Hepatic stellate cell (primary cell): Measurements from ENCODE around the gene RNMT.
"Not testable (repeated sequence)": the region's sequence is repeated elsewhere in the genome, so short reads cannot be mapped to it uniquely, and the experiment has no call there.

Experiments
- DNase-seq: peaks from one replicate; pipeline ENCODE4 v3.0.0; 2011; ENCODE audit warnings: low spot score

RNMT gene

DNA sequence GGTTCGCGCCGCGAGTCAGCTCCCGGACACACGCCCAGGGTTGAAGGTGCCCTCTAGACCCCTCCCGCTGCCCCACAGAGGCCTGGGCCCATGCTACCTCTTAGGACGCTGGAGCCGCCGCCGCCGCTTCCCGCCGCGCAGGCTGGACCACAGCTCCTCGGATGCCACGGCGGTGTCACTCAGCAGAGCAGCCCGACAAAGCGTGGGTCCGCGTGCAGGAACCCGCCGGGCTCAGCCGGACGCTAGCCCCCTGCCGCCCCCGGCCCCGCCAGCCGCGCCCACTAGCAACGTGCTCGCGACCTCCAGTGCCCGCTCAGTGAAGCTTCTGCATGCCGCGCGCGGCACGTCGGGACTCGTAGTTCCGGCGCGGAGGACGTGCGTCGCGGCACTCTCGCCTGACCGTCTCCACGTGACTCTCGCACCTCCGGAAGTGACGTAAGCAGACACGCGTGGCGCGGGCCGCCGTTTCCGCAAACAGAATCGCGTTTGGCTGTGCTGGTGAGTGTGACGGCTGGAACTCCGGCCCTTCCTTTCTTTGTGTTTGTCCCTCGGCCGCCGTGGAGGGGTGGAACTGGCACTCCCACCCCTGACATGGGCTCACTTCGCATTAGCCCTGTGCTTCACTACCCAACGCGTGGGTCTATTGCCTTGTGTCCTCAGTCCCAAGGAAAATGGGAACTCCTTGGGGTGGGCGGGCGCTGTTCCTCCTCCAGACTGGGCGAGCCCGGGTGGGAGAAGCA is at the start of gene RNMT, which contains the start of gene FAM210A:
RNMT (plus strand) TSS at position 442 of the 740 bp plus-strand sequence. CDS start 4,845 bp downstream, outside the sequence.
FAM210A (minus strand) TSS at position 327 of the 740 bp plus-strand sequence. CDS start 44,481 bp downstream, outside the sequence.
- peak; percentile 85 for DNase-seq

DNA sequence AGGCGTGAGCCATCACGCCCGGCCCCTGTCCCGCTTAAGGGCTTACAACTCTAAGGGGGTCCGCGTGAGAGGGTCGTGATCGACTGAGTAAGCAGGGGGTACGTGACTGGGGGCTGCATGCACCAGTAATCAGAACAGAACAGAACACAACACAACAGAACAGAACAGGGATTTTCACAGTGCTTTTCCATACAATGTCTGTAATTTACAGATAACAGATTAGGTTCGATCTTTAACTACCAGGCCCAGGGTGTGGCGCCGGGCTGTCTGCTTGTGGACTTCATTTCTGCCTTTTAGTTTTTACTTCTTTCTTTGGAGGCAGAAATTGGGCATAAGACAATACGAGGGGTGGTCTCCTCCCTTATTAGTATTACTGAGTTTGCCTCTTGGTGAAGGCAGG is 49.1 kb upstream of the RNMT start:
- DNase-seq: not testable (repeated sequence)

DNA sequence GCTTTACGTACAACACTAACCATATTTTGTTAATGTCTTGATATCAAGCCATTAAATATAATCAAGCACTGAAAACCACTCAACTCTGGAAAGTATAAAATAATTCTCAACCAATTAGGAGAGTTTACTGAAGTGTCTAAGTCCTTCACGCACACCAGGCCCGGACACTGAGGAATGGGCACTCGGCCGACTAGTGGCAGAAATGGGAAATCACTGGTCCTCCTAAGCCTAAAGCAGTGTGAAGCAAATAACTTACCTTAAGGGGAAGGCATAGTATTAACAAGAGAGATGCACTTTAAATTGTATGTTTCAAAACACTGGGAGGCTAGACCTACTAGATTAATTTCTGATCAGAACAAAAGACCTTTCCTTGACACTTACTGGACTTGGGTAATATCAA is 45.9 kb upstream of the RNMT start:
- DNase-seq: no peak

DNA sequence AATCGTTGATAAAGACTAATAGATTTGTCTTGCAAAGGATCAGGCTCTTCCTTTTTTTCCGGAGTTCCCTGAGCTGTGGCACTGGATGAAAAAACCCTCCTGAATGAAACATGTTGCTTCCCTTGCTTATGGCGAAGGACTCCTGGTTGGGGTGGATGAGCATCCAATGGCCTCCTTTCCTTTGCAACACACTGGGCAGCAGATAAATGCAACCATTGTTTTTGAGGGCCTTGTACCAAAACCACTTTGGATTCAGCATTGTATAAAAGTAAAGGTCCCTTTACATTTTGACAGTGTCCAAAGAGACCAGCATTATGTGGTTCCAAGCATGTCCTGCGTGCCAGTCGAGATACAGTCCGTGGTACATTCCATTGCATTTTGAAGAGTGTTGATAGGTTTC is 44.8 kb upstream of the RNMT start:
- no peak for DNase-seq

DNA sequence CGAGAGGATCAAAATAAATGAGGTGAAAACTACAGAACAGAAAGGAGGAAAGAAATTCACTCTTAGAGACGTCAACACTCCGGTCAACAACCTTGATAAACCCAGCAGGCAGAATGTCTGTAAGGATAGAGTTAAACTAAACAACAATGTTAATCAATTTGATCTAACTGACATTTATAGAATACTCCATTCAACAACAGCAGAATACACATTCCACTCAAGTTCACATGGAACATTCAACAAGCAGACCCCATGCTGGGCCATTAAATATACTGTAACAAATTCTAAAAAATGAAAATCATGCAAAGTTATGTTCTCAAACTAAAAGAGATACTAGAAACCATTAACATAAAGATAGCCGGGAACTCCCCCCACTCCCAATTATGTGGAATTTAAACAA is 41.9 kb upstream of the RNMT start:
- no peak for DNase-seq

DNA sequence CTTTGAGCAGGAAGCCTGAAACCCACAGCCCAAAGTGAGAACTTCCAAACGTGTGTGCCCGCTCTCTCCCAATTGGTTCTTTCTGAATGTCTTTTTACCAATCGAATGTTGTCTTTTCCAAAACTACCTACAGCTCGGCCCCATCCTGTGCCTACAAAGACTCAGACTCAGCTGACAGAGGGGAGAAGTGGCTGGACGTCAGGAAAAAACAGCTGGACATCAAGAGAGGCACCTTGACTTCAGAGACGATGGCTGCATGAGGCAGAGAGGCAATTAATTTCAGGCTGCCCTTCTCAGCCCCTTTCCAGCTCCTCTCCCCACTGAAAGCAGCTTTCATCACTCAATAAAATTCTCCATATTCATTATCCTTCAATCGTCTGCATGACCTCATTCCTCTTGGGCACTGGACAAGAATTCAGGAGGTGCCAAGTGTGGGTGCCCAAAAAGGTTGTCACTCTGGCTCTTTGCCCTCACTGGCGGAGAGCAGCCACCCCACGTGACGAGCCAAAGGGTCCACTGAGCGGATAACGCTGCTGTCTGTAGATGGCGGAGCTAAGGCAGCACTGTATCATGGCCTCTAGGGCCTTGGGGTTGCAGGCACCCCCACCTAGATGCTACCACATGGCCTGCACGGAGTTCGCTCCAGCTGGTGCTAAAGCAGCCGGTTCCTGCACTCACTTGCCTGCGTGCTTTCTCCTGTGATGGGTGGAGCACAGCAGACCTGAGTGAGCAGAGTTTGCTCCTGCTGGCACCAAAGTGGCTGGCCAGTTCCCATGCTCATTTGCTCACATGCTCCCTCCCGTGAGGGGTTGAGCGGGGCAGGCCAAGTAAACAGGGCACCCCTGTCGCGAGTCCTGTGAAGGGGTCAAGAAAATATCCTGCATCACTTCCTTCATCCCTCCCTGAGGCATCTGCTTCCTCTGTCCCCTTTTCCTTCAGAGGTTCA is 38.0 kb upstream of the RNMT start:
- DNase-seq: no peak

DNA sequence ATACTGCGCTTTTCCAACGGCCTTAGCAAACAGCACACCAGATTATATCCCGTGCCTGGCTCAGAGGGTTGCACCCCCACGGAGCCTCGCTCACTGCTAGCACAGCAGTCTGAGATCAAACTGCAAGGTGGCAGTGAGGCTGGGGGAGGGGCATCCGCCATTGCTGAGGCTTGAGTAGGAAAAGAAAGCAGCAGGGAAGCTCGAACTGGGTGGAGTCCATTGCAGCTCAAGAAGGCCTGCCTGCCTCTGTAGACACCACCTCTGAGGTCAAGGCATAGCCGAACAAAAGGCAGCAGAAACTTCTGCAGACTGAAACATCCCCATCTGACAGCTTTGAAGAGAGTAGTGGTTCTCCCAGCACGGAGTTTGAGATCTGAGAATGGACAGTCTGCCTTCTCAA is 36.4 kb upstream of the RNMT start:
- not testable (repeated sequence) for DNase-seq

DNA sequence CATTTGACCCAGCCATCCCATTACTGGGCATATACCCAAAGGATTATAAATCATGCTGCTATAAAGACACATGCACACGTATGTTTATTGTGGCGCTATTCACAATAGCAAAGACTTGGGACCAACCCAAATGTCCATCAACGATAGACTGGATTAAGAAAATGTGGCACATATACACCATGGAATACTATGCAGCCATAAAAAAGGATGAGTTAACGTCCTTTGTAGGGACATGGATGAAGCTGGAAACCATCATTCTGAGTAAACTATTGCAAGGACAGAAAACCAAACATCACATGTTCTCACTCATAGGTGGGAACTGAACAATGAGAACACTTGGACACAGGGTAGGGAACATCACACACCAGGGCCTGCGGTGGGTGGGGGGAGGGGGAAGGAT is 31.1 kb upstream of the RNMT start:
- not testable (repeated sequence) for DNase-seq

DNA sequence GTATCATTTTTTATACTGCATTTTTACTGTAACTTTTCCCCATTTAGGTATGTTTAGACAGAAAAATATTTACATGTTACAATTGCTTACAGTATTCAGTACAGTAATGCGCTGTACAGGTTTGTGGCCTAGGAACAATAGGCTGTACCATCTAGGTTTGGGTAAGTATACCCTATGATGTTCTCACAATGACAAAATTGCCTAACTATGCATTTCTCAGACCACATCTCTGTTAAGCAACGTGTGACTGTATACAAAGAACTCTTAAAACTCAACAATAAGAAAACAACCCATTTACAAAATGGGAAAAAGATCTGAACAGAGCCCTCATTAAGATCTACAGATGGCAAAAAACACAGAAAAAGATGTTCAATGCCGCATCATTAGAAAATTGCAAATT is 29.5 kb upstream of the RNMT start:
- no peak for DNase-seq

DNA sequence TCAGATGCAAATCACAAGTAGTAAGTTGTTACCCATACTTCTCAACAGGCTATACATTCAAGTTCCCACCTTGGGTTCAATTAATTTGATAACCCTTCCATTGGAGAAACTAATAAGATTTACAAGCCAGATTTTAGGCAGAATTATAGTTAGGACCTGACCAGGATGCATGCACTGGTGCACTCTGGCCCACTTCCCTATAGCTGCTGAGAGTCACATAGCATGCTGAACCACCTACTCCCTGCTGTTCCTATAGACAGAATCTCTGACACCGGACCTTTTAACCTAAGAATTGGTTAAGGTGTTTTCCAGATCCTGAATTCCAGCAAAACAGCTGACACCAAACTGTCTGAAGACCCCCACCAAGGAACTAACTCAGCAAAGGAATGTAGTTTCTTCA is 26.3 kb upstream of the RNMT start:
- DNase-seq: no peak

DNA sequence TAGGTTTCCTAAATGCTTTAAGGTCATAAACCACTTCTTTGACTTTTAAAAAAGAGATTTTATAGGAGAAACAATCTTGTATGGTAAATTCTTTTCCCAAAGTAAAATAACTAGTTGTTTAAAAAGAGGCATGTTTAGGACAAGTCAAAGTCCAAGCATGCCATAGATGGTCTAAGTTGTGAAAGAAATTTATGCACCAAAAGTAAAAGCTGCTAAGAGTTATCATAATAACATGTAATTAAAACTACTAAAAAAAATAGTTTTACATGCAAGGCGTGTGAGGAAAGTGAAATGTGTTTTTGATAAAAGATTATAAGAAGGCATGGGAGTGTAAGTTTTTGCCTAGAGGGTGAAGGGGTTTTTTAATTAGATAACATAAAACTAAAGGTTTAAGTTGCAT is 22.6 kb upstream of the RNMT start:
- no peak for DNase-seq

DNA sequence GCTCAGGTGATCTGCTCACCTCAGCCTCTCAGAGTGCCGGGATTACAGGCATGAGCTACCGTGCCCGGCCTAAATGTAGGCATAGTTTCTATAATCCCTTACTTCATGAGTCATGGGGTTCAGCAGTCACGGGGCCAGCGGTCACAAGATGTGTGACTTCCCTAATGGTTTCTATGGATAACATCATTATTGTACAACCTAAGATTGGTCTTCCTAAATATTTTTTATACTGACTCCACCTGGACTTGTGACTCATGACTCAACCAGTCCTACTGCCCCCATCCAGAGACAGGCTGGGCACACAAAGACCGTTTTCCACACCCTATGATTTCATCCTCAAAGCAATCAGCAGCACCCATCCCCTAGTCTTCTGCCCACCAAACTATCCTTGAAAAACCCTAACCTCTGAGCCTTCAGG is 16.1 kb upstream of the RNMT start:
- no peak for DNase-seq

DNA sequence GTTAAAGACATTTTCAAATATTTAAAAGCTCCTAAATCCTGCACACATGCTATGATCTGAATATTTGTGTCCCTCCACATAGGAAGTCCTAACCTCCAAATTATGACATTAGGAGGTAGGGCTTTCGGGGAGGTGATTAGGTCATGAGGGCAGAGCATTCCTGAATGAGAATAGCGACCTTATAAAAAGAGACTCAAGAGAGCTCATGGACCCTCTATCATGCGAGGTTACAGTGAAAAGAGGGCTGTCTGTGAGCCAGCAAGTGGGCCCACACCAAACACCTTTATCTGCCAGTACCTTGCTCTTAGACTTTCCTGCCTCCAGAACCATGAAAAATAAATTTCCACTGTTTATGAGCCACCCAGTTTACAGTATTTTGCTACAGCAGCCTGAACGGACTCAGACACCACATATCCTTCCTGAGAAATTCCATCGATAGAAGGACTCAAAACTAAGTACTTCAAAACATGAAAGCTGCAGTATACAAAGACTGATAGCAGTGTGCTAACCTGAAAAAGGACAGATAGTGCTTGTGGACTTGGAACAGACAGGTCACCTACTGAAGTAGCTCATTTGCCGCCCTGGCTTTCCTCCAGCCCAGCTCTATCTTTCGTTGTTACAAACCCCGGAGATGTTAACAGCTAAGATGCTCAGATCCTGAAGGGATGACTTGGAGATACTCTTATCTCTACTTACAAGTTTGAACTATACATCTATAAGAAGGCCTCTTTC is 13.9 kb upstream of the RNMT start:
- no peak for DNase-seq

DNA sequence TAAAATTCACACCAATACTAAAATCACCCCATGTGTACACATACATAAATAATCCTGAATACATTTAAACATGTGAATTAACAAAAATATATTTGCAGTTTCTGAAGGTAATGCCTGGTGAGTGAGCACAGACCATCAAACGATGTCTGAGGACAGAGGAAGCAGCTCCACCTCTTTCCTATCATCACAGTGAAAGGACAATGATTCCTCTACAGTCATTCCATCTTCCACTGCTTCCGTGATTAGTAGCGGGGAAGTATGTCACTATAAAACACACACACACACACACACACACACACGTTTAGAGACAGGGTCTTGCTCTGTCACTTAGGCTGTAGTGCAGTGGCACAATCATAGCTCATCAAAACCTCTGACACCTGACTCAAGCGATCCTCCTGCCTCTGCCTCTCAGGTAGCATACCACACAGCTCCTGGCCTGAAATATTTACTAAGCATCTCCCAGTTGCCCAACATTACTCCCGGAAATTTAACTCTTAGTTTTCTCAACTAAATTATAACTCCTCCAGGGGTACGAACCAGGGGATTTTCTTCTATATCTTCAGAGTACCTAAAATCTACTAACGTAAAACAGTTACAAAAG is 12.9 kb upstream of the RNMT start:
- DNase-seq: no peak

DNA sequence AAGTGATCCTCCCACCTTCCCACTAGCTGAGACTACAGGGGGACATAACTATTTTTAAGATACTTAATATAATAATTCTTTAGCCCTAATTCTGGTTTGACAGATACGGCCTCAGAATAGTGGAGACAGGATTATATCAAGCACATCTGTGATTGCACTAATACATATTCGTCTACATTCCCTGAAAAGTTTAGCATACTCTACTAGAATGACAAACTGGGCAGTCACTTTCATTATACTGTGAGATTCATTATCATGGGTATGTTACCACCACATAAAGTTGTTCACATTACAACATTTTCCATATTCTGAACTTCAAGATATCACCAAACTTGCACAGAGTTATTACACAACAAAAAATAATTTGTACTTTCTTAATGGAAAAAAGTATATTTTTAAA is 11.1 kb upstream of the RNMT start:
- DNase-seq: no peak

DNA sequence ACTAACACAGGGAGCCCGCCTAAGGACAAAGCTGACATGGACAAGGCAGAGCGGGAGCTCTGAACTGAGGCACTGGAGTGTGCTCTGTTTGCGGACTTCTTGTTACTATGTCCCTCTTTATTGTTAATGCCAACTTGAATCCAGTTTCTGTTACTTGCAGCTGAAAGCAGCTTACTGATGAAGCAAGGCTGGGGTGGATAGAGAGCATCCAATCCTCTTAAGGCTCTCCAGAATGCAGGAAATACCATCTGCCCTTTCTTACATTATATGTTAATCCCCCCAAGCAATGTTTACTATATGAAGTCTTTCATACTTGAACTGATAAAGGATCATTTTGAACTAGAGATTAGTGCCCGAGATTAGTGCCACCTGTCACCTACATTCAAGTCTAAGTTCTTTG is 9.6 kb upstream of the RNMT start:
- no peak for DNase-seq

DNA sequence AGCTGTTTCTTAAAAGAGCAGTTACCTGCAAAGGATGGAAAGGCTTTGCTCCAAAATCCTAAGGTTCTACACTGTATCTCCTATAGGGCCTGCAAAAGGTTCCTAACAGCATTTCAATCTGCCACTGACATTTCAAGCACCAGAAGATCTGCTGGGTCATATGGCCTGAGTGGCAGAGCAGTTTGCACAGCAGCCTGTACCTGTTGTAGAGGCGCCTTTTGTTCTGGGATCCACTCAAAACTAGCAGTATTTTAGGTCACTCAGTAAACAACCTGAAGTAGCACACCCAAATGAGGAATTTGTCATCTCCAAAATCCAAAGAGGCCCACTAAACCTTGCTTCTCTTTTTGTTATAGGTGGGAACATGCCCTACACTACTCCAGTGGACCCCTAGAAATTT is 6.3 kb upstream of the RNMT start:
- DNase-seq: no peak

DNA sequence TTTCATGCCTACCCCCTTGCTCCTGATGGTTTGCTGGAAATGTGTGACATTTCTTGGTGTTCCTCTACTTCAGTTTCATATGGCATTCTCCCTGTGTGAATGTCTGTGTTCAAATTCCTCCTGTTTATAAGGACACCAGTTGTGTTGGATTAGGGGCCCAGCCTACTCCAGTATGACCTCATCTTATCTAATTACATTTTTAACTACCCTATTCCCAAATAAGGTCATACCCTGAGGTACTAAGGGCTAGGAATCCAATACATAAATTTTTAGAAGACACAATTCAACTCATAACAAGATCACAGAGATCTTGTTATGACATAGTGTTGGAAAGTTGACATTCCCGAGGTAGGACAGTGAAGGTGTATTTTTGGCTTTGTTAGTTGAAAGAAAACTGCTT is 5.6 kb upstream of the RNMT start:
- DNase-seq: no peak

DNA sequence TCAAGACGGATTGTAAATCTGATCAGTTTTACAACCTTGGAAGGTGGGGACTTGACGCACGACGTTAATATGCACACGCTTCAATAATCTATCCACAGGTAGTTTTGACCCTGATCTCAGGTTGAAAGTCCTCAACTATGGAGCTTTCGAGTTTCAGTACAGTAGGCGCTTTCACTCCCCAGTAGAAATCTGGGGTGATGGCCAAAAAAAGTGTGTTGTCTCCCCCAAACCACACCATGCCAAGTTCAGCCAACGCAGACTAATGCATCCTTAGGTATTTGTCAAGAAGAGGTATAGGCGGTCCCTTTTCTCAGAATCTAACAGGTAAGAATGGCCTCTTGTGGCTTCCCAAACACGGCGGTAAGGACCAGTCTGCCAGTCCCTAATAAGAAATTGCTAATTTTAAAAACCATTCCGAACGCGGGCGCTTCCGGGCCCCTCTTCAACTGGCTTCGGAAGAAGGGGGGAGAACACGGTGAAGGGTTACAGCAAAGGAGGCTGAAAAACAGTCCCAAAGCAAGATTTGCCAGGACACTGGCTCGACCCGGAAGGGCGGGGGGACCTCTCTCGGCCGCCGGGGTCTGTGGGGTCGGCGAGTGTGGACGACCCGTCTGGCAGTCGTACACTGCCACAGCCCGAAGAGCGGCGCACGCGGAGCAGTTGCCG is 774 bp upstream of the RNMT start:
- DNase-seq: peak; percentile 6

DNA sequence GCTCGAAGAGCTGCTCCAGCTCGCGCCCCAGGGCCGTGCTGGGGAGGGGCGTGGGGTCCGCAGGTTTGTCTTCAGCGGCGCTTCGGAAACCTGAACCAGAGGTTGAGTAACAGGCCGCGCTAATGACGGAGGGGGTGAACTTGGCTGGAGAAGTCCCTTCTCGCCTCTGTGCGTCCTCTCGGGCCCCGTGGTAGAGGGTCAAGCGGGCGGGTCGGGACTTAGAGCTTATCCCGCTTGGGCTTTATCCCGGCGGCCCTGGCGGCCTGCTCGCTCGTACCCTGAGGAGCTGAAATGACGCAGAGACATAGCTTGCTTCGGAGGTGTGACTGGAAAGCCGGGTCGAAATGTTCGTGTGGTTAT is 479 bp downstream of the RNMT start:
- DNase-seq: peak; percentile 34

DNA sequence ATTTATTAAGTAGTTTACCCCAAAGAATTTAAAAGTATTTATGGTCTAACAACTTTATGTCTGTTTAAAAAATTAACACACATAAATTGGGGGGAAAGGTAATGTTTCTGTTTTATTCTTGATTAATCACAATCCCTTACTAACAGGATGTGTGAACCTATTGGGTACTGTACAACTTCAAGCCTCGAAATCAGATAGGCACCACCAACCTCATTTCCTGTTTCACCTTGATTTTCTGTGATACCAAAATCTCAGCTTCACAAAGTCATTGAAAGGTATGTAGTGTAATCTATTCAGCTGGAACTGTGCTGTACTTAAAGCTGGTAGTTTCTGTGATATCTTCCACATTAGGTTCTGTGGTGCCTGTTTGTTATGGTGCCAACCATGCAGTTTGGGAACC is 4.0 kb downstream of the RNMT start:
- no peak for DNase-seq

DNA sequence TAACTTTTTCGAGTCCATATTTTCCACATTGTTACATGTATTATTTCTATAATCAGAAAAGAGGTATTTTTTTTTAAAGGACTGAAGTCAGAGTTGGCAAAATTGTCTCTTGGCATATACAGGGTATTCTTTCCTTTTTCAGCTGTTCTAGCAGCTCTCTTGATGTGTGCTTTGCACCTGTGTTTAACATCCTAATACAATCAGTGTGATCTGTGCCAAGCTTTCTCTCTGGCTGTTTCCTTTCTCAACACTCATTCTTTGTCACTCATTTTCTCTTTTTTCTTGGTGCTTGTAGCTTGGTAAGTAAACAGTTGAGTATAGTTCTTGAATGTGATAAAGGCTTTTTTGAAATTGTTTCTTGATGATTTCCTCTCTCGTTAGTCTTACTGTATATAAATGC is 9.2 kb downstream of the RNMT start:
- DNase-seq: no peak
